Measurements from ENCODE around the gene SLC44A1.

DNA sequence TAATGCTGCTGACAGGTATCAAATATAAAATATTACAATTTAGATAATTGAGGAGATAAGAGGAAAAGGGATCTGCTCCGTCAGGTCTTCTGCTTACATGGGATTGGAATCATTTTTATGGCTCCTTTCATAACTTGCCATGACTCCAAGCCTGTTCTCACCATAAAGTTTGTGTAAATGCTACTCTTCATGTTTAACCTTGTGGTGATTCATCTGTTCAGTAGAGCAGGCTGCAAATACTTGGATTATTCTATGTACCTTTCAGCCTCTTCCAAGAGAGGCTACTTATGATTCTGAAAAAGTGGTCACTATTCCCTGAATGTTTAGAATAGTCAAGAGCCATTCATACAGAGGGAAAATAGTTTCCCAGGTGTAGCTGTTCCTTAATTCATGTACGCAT lies 66.9 kb downstream of the SLC44A1 start:
- TF ChIP-seq YY1 (IDR thresholded peaks at IDR 0.05; ENCODE audit: insufficient read depth, insufficient read length): no peak
- no peak for TF ChIP-seq ZNF274 (IDR thresholded peaks at IDR 0.05; ENCODE audit: low read depth, low read length)
